Measurements from ENCODE around the gene OSER1.

- TF ChIP-seq GATA2 (IDR thresholded peaks at IDR 0.05; ENCODE audit: low read depth, low read length) (no peak), GATA3 (IDR thresholded peaks at IDR 0.05; ENCODE audit: low read depth, low read length) (no peak)
Measured at GRCh38 chr20:44241796-44242195, 31.2 kb upstream of the OSER1 start.

All from SH-SY5Y (cell line).